ENCODE results near the gene HBZ.

HBZ gene

GRCh38 chr16:117379-118365 lies 34.8 kb upstream of the HBZ start:
- ATAC-seq: peak; percentile 85
- no peak for TF ChIP-seq CSDC2 (CRISPR knock-in tag; IDR thresholded peaks at IDR 0.05)
- TF ChIP-seq ESRRG (CRISPR knock-in tag; IDR thresholded peaks at IDR 0.05): no peak
- TF ChIP-seq ZFP30 (CRISPR knock-in tag; IDR thresholded peaks at IDR 0.05): no peak
- no peak for TF ChIP-seq TOX (CRISPR knock-in tag; IDR thresholded peaks at IDR 0.05; ENCODE audit: borderline replicate concordance)
- no peak for TF ChIP-seq TCF4 (CRISPR knock-in tag; IDR thresholded peaks at IDR 0.05; ENCODE audit: borderline replicate concordance)
- no peak for TF ChIP-seq OSR1 (CRISPR knock-in tag; IDR thresholded peaks at IDR 0.05)
- TF ChIP-seq SNAI2 (CRISPR knock-in tag; IDR thresholded peaks at IDR 0.05): no peak

GRCh38 chr16:118857-119256 lies 33.6 kb upstream of the HBZ start:
- TF ChIP-seq CREB5 (CRISPR knock-in tag; IDR thresholded peaks at IDR 0.05; ENCODE audit: low read depth): no peak
- no peak for TF ChIP-seq ZC3H10 (CRISPR knock-in tag; IDR thresholded peaks at IDR 0.05)
- no peak for TF ChIP-seq ZNF8 (CRISPR knock-in tag; IDR thresholded peaks at IDR 0.05)
- no peak for TF ChIP-seq CSRNP3 (CRISPR knock-in tag; IDR thresholded peaks at IDR 0.05)
- TF ChIP-seq OSR1 (CRISPR knock-in tag; IDR thresholded peaks at IDR 0.05): no peak
- TF ChIP-seq PATZ1 (CRISPR knock-in tag; IDR thresholded peaks at IDR 0.05; ENCODE audit: borderline replicate concordance): no peak
- TF ChIP-seq BACH2 (CRISPR knock-in tag; IDR thresholded peaks at IDR 0.05; ENCODE audit: borderline replicate concordance): no peak
- no peak for TF ChIP-seq ZFP30 (CRISPR knock-in tag; IDR thresholded peaks at IDR 0.05)
- TF ChIP-seq TCF4 (CRISPR knock-in tag; IDR thresholded peaks at IDR 0.05; ENCODE audit: borderline replicate concordance): no peak
- TF ChIP-seq POU6F1 (CRISPR knock-in tag; IDR thresholded peaks at IDR 0.05; ENCODE audit: borderline replicate concordance, low read depth): no peak
- TF ChIP-seq CSDC2 (CRISPR knock-in tag; IDR thresholded peaks at IDR 0.05): no peak
- no peak for TF ChIP-seq ARNTL (CRISPR knock-in tag; IDR thresholded peaks at IDR 0.05; ENCODE audit: borderline replicate concordance, low read depth)
- no peak for TF ChIP-seq SNAI2 (CRISPR knock-in tag; IDR thresholded peaks at IDR 0.05)
- no peak for TF ChIP-seq GLIS3 (CRISPR knock-in tag; IDR thresholded peaks at IDR 0.05)
- TF ChIP-seq TOX (CRISPR knock-in tag; IDR thresholded peaks at IDR 0.05; ENCODE audit: borderline replicate concordance): no peak
- TF ChIP-seq ZFP3 (CRISPR knock-in tag; IDR thresholded peaks at IDR 0.05): no peak
- TF ChIP-seq TSHZ2 (CRISPR knock-in tag; IDR thresholded peaks at IDR 0.05): no peak
- no peak for TF ChIP-seq ZNF70 (CRISPR knock-in tag; IDR thresholded peaks at IDR 0.05)
- TF ChIP-seq RARB (CRISPR knock-in tag; IDR thresholded peaks at IDR 0.05): no peak
- TF ChIP-seq ISL1 (CRISPR knock-in tag; IDR thresholded peaks at IDR 0.05): no peak

More at GRCh38 chr16:118857-119256, 33.6 kb upstream of the HBZ start:
- no peak for ATAC-seq

Data from SK-N-SH treated with all-trans-retinoic acid at 6 μM for 48 hours (cell line).